Daoy (cell line): ENCODE measurements around the gene ALKBH2. TPM values are rescaled to one million over a fixed set of nuclear protein-coding genes. Genes with fewer than 3 reads are reported as not detected.

Source experiments
- DNase-seq: peaks from one replicate; pipeline ENCODE4 v3.0.0-alpha.2; 2015; ENCODE audit warnings: low read depth
- total RNA-seq: library from RNA; depleted of rRNA; stranded (reverse); fragments of >200 nt; shearing (Covaris generic); gene quantifications from 2 replicates; pipeline ENCODE4 v1.2.3, GENCODE V29; 2014; rRNA removed

The ALKBH2 gene
- 29.4 and 43.5 TPM in 2 replicates for total RNA-seq

DNA sequence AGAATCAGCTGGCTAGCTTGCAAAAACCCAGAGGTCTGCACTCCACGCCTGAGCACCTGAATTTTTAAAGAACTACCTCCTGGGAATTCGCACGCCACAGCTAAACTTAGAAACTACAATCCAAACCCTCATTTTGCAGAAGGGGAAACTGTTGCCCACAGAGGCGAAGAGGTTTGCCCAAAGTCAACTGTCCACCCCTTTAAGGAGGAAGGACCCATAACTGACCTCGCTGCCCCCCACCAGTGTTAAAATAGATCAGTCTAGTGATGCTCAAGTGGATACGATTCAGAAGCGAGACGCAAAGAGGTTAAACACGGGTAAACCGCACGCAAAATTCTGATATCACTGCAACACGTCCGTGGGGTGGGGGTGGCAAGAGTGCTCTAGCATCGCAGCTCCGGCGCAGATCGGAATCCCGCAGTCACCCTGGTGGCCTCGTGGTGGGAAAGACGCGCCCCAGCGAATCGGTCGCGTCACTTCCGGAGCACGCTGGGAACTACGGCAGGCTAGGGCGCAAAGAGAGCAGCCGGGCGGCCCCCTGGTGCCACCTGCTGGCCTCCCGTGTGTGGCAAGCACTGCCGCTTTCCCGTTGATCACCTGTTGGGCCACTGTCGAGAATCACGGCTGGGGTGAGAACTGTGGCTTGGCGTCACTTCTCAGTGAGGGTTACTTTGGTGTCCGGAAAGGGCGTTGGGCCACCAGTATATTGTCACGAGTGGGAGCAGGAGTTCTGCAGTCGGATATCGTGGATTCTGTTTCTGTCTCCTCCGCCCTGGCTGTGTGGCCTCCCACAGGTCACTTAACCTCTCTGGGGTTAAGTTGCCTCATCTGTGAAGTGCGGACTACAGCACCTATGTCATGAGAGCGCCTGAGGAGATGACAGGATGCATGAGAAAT lies at the start of gene ALKBH2:
Gene ALKBH2, minus strand, starts transcription at position 451 of the 897 bp plus-strand sequence. CDS start 686 bp downstream, outside the sequence.
- peak; percentile 95 for DNase-seq

DNA sequence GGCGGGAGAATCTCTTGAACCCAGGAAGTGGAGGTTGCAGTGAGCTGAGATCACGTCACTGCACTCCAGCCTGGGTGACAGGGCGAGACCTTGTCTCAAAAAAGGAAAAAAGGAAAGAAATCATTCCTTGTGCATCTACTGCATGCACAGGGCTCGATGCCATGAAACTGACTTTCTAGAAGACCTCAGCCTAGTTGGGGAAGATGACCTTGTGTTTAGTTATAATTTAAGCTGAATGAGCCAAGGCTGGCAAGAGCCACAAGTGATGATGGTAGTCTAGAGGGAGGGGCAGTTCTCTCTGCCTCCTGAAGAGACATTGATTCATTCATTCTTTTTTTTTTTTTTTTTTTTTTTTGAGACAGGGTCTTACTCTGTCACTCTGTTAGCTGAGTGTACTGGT lies 47.3 kb upstream of the ALKBH2 start:
- no peak for DNase-seq

DNA sequence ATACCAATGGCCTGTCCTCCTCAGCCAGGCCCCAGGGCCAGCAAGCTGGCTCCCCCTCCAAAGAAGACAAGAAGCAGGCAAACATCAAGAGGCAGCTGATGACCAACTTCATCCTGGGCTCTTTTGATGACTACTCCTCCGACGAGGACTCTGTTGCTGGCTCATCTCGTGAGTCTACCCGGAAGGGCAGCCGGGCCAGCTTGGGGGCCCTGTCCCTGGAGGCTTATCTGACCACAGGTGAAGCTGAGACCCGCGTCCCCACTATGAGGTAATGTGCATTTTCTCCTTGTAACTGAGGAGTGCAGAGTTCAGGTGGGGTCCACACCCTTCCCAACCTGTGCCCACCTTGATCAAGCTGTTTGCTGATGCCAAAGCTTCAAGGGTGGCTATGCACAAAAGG lies 46.5 kb upstream of the ALKBH2 start:
- no peak for DNase-seq

GRCh38 chr12:109139360-109139759 lies 46.1 kb upstream of the ALKBH2 start:
- no peak for DNase-seq

DNA sequence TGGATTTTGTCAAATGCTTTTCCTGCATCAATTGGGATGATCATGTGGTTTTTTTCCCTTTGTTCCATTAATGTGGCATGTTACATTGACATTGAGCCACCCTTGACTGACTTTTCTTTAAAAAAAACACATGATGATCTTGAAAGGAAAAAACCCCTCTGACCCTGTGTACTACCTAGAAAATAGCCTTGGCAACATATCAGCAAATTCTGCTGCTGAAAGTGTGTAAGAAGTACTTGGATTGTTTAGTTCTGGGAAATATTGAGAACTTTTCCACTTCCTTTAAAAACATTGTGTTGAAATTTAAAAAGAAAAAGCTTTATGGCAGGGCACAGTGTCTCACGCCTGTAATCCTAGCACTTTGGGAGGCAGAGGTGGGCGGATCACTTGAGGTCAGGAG lies 43.8 kb upstream of the ALKBH2 start:
- DNase-seq = no peak

DNA sequence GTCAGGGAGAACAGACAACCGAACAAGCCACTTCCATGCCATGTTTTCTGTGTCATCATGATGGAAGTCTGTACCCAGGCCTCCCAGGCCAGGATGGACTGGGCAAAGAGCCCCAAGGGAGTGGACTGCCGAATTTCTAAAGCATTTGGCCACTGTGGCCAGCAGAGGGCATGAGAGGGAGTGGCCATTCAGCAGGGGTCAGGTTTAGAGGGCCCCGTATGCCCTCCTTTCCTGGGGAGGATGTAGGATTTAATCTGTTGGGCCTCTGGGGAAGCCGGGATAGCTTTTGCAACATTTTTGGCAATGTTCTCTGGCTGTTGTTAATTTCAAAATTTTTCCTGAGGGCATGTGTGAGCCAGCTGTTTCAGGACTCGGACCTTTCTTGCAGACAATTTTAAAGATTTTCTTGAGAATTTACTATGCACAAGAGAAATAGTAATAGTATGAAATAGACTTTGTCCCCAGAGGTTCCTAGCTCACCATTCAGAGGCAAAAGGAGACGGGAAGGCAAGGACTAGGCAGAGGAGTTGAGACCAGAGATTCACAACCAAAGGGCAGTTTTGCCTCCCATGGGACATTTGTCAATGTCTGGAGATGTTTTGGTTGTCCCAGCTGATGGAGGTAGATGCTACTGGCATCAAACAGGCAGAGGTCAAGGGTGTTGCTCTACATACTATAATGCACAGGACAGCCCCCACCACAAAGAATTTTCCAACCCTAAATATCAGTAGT lies 41.1 kb upstream of the ALKBH2 start:
- DNase-seq = no peak

DNA sequence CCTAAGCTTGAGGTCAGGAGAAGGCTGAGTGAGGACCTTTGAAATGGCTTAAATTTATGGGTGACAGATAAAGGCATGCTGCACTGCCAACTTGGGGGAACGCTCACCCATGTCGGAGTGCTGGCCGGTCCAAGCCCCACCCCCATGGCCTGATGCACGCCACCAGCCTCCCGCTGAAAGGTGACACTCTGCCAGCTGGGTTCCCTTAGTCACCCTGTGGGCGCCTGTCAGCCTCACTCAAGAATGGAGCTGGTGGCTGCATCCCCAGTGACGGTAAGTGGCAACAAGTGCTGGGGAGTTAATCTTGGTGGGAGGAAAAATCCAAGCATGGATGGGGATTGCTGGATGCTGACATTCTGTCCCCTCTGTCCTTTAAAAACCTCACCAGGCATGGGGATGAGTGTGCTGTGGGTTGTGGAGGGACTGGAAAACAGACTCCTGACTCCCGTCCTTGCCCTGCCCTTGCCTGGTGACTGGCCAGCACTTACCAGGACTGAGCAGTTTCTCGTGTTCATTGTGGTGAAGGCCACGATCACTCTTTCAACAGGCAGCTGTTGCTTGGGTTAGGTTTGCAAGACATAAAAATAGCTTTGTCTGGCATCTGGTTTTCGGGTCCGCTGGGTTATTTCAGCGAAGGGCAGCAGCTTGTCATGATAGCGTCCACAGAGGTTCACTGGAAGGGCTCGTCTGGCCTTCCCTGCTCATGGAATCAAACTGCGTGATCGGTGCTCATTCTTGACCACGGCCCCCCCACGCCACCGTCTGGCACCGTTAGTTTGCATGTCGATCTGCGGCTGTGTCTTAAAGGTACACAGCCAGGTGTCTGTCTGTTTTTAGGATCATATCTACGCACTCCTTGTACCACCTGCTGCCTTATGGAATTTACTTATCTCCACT lies 38.1 kb upstream of the ALKBH2 start:
- peak; percentile 37 for DNase-seq

DNA sequence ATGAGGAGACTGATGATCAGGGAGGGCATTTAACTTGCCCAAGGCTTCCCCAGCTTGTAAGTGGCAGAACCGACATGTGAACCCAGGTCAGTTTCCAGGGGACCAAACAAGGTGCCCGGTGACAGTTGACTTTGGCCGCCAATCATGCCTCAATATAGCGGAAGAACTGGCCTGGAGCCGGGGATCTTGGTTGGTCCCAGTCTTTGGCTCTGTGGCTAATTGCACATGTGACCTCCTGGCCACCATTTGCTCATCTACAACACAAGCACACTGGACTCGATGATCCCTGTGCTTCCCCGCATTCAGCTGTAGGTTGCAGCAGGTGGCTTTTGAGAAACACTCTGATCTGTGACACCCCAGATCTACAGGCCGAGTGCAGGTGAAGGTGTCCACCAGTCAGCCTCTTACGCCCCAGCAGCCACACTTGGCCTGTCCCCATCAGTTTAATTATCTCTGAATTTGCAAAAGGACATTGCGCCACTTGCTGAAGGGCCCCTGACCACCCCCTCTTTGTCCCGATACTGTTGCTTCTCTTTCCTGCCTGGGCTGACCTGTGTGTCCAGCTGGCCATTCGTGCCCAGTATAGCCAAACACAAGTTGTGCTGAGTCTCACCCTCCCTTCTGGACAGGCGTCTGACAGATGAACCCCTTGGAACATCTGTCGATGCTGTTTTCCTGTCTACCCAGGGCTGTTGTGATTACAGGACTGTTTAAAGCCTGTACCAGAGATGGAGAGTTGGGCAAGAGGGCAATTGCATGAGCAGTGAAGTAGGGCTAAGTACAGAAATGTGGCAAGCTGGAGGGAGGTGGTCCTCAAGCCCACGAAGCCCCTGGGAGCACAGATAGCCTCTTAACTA lies 37.3 kb upstream of the ALKBH2 start:
- no peak for DNase-seq

DNA sequence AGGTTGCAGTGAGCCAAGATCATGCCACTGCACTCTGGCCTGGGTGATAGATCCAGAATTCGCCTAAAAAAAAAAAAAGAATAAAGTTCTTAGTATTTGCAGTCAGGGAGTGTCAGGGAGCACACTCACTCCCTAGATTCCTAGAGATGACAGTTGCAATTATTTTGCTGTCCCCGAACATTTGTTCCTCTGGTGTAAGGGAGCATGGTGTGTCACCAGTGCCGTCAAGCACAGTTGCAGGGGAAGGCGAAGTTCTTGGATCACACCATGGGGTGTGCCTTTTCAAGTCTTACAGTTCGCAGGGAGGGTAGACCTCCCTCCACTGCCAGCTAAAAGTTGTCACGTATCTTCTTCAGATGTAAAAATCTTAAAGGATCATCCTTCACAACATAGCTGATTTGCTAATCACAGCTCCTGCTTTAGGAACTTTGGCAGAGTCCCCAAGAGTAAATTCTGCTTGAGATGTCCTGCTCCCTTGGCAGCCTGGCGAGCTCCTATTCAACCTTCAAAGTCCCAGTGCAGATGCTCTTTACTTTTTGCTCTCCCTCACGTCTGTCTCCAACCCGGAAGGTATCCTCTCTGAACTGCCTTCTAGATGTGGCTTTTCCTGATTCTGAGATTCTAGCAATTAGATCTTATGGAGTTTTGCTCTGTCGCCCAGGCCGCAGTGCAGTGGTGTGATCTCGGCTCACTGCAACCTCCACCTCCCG lies 34.4 kb upstream of the ALKBH2 start:
- DNase-seq = no peak

DNA sequence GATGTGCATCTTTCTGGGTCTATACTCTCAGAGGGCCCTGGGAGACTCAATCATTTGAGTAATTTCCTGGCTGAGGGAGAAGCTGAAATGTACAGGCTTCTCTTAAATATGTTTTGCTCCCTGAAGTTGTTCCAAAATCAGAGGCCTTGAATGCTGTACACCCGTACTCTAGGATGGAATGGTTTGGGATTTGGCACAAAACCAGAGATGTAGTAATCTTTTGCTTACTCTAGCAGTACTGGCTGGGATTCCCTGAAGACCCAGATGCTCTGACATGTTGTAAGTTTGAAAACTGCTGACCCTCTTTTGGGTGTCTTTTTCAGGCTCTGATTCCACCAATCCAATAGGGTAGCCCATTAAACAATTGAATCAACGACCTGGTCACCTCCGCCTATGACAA lies 33.5 kb upstream of the ALKBH2 start:
- no peak for DNase-seq

GRCh38 chr12:109125791-109126190 lies 32.5 kb upstream of the ALKBH2 start:
- no peak for DNase-seq

- no peak for DNase-seq
These were observed 31.8 kb upstream of the ALKBH2 start for GRCh38 chr12:109124878-109125648.

GRCh38 chr12:109121346-109121880 lies 28.1 kb upstream of the ALKBH2 start:
- no peak for DNase-seq

DNA sequence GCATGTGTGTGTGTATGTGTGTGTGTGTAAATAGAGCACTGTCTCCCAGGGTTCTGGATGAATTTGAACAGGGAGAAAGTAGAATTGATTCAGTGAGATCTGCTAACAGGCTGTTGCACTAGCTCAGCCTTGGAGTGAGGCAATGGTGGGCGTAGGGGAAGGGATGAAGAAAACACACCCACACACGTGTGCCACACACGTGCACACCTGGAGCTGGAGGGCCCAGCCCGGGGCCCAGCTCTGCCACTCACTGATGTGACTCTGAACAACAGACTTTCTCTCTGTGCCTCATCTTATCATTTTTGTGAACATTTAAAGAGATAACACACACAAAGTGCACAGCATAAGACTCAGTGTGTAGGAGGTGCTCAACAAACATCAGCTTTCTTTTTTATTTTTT lies 27.3 kb upstream of the ALKBH2 start:
- DNase-seq = no peak

- no peak for DNase-seq
These were observed 26.8 kb upstream of the ALKBH2 start for GRCh38 chr12:109120095-109120494.

DNA sequence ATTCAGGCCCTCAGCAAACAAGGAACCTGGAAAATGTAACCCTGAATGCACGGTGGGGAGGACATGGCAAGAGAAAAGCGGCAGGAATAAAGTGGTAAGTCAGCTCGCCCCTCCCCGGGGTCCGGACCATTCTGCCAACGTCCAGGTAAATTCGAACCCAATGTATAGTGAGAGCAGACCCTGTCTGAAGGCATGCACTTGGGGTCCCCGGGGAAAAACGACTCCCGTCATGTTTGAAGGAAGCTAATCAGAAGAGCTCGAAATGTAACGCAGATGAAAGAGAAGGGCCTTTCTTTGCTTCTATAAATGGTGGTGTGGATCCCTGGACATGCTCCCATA lies 23.3 kb upstream of the ALKBH2 start:
- no peak for DNase-seq

DNA sequence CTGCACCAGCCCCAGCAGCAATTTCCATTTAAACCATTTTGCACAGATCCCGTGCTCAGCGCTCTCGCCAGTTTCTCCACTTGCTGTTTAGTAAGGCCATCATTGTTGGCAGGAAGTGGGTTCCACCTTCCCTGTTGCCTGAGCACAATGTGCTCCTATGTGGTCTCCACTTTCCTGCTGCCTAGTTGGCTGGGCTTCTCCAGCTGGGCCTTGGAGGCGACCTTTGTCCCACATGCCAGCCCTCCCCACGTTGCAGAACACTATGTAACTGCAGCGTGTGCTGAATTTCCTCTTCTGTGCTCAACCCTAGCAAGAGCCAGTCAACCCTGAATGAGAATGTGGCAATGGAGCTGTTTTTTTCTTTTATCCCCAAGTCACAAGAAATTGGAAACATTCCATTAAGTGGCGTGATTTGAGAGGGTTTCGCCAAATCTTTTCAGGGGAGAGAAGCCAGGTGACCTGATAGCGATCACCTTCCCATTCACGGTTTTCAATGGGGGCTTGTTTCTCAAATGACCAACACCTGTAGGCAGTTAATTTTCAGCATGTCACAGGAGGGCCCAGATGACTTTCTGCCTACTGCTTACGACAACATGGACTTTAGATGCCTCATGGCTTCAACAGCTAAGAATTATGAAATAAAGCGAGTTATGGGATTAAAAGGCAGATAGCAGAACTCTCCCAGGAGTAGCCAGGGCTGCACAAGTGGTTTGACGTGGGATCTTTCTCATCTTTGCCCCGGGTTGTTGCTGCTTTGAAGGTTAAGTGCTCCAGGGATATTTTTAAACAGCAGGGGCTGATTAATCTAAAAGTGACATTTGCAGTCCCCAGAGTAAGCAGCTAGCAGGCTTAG lies 22.7 kb upstream of the ALKBH2 start, which contains the start of gene ACACB:
Gene ACACB, plus strand, starts transcription at position 830 of the 853 bp plus-strand sequence. CDS start 22,819 bp downstream, outside the sequence.
- DNase-seq = no peak

- no peak for DNase-seq
These were observed 22.1 kb upstream of the ALKBH2 start for GRCh38 chr12:109115404-109115757.
